Activated T-cell treated with anti-CD3 and anti-CD28 coated beads, Interleukin-2, amount 50 U/mL, for 72 hours (primary cell): Measurements from ENCODE around the gene SERINC2. TPM values are rescaled to one million over a fixed set of nuclear protein-coding genes. Genes with fewer than 3 reads are reported as not detected.

Source experiments
- ATAC-seq, 2 donors: fragments of 150-1000 bp; cut with Tn5 transposase; replicated peaks in 1 of 2; 2 replicates each; pipeline ENCODE4 v1.10.0; 2021; ENCODE audit warnings: moderate library complexity in 2 of 2, mild to moderate bottlenecking in 1 of 2
- DNase-seq, 2 donors: peaks; one replicate each; pipeline ENCODE4 v3.0.0; 2021 to 2022; ENCODE audit warnings: mixed read lengths in 1 of 2
- H3K27ac Mint-ChIP-seq: one replicate; pipeline ENCODE4 v1.8.0; 2022; ENCODE audit warnings: mild to moderate bottlenecking, moderate library complexity, mixed read lengths
- H3K27me3 Mint-ChIP-seq: one replicate; pipeline ENCODE4 v1.8.0; 2022; ENCODE audit warnings: low read depth, mixed read lengths
- H3K36me3 Mint-ChIP-seq, 2 donors: one replicate each; pipeline ENCODE4 v1.8.0; 2022; ENCODE audit warnings: mixed read lengths in 2 of 2, mild to moderate bottlenecking in 1 of 2; ENCODE audit not compliant: insufficient read depth in 2 of 2
- H3K4me1 Mint-ChIP-seq: one replicate; pipeline ENCODE4 v1.8.0; 2022; ENCODE audit warnings: low read depth, mixed read lengths
- H3K4me3 Mint-ChIP-seq, 2 donors: one replicate each; pipeline ENCODE4 v1.8.0; 2022; ENCODE audit warnings: mild to moderate bottlenecking in 2 of 2, mixed read lengths in 2 of 2, moderate library complexity in 2 of 2
- H3K9me3 Mint-ChIP-seq, 2 donors: one replicate each; pipeline ENCODE4 v1.8.0; 2022; ENCODE audit warnings: mixed read lengths in 2 of 2
- total RNA-seq, 2 donors: library from RNA; stranded (reverse); gene quantifications; one replicate each; pipeline ENCODE4 v1.2.3, GENCODE V29; 2022

The SERINC2 gene
- total RNA-seq, 2 donors from 2014 or later, result 0.23 to 0.31 TPM

DNA sequence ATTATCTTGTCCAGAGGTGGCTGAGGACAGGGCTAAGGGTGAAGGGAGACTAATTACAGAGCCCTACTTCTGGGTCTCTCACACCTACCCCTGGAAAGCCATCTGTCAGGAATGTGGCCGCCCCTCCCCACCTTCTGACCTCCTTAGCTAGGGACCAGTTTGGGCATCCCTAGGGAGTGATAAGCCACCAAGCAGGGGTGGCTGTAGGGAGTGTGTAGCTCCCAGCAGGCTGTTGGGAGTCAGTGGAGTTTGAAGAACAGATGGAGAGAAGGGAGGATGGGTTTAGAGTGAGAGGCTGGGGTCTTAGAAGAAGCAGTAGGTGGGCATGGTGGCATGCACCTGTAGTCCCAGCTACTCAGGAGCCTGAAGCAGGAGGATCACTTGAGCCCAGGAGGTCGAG, 808 bp upstream of the SERINC2 start:
- H3K27ac Mint-ChIP-seq, result no peak overlapping the region
- peak overlapping the region; percentile 62 to 67 for H3K4me3 Mint-ChIP-seq
- H3K9me3 Mint-ChIP-seq, result no peaks in the 10 kb centered on the region
- peaks cover 0 to 2% of the 10 kb centered on the region in 2 donors for H3K36me3 Mint-ChIP-seq
- H3K27me3 Mint-ChIP-seq, result peaks cover 71% of the 10 kb centered on the region
- DNase-seq, result no peak
- no peak for ATAC-seq
- H3K4me1 Mint-ChIP-seq, result peaks cover 7% of the 10 kb centered on the region

DNA sequence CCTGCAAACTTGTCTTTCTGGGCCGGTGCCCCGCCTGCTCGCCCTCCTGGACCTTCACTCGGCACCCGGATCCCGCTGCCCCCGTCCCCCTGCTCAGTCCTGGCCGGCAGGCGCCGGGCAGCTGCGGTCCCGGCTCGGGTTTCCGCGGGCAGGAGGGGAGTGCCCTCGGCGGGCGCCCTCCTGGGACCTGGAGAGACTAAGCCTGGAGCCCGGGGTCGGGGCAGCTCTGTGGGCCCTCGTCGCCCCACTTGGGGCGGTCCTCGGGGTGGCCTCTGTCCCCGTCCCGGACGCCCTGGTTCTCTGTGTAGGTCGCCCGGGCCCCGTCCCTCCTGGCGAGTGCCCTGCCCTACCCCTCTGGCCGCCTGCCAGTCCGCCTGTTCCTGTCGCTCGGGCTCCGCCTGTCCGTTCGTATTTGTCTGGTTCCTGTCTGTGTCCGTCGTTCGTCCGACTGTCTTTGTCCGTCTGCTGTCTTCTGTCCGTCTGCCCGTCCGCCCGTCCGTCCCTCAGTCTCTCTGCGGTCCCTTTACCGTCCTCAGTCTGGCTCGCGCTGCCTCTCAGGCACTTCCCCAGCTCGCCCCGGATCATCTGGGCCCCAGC, 490 bp downstream of the SERINC2 start:
- Mint-ChIP-seq H3K4me3 (peak overlapping the region; percentile 86 to 93), H3K4me1 (peaks cover 7% of the 10 kb centered on the region), H3K27me3 (peaks cover 74% of the 10 kb centered on the region), H3K9me3 (no peaks in the 10 kb centered on the region), H3K27ac (no peak overlapping the region), H3K36me3 (peaks cover 0 to 2% of the 10 kb centered on the region in 2 donors)
- peak; percentile 56 to 66 for ATAC-seq
- peak; percentile 36 to 47 for DNase-seq

- no peaks in the 10 kb centered on the region for H3K9me3 Mint-ChIP-seq
- no peak overlapping the region for H3K4me3 Mint-ChIP-seq
- H3K27me3 Mint-ChIP-seq, result peaks cover 68% of the 10 kb centered on the region
- peaks cover 0 to 2% of the 10 kb centered on the region in 2 donors for H3K36me3 Mint-ChIP-seq
- ATAC-seq, result no peak
- H3K4me1 Mint-ChIP-seq, result peaks cover 7% of the 10 kb centered on the region
- H3K27ac Mint-ChIP-seq, result no peak overlapping the region
- no peak for DNase-seq
Observed at GRCh38 chr1:31414980-31415370, 2.0 kb downstream of the SERINC2 start.

DNA sequence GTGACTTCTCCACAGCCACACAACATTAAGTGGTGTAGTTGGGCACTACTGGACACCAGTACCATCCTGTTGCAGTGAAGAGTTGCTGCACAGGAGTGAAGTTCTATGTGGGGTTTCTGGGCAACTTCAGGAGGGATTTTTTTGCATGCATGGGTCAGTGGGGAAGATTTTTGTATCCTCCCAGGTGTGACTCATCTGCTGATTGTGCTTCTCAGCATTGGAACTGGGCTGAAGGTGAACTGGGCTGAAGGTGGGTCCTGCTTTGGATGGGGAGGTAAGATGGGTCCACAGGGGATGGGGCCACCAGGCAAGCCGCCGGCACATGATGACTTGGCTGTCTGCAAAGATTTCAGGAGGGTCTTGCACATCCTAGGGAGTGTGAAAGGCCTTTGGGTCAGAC, 2.6 kb downstream of the SERINC2 start:
- Mint-ChIP-seq H3K27me3 (peaks cover 64% of the 10 kb centered on the region), H3K36me3 (peaks cover 0 to 2% of the 10 kb centered on the region in 2 donors), H3K4me3 (no peak overlapping the region), H3K27ac (no peak overlapping the region), H3K9me3 (no peaks in the 10 kb centered on the region), H3K4me1 (peaks cover 7% of the 10 kb centered on the region)
- ATAC-seq (no peak), DNase-seq (no peak)

GRCh38 chr1:31416101-31416736, 3.2 kb downstream of the SERINC2 start:
- Mint-ChIP-seq H3K27me3 (peaks cover 59% of the 10 kb centered on the region), H3K36me3 (peaks cover 0 to 2% of the 10 kb centered on the region in 2 donors), H3K4me3 (no peak overlapping the region), H3K9me3 (no peaks in the 10 kb centered on the region), H3K27ac (no peak overlapping the region), H3K4me1 (peaks cover 7% of the 10 kb centered on the region)
- DNase-seq (no peak), ATAC-seq (no peak)

GRCh38 chr1:31417148-31417547, 4.1 kb downstream of the SERINC2 start:
- Mint-ChIP-seq H3K4me3 (no peak overlapping the region), H3K27ac (no peak overlapping the region), H3K4me1 (peaks cover 7% of the 10 kb centered on the region), H3K36me3 (peaks cover 0 to 2% of the 10 kb centered on the region in 2 donors), H3K9me3 (no peaks in the 10 kb centered on the region), H3K27me3 (peaks cover 50% of the 10 kb centered on the region)
- ATAC-seq (no peak), DNase-seq (no peak)

DNA sequence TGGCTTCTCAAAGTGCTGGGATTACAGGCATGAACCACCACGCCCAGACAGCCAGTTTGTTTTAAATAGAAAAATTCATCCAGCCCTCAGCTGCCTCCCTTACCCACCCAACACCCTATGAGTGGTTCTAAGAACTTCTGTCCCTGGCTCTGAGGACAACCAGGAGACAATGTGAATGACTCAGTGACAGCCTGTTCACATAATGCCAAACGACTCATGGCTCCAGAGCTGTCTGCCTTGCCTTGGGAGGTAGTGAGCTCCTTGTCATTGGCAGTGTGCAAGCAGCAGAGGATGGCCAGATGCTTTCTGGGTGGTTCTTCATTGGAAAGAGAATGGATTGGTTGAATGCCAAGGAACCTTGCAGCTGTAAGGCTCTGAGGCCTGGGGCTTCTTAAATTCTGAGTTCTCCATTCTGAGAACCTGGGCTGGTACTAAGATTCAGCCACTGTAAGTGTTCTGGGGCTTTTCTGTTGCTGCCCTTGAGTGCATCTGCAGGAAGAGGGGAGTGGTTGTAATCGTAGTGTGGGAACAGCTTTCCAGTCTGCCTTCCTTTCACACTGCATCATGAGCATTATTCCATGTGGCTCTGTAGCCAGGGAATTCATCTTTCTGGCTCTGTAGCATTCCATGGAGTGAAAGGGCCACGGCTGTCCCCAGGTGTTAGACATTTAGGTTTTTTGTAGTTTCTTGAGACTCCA, 5.8 kb downstream of the SERINC2 start:
- H3K27ac Mint-ChIP-seq, result no peak overlapping the region
- peaks cover 12% of the 10 kb centered on the region for H3K4me1 Mint-ChIP-seq
- no peak overlapping the region for H3K4me3 Mint-ChIP-seq
- no peak for DNase-seq
- H3K9me3 Mint-ChIP-seq, result no peaks in the 10 kb centered on the region
- no peak for ATAC-seq
- H3K36me3 Mint-ChIP-seq, result peaks cover 0 to under 1% of the 10 kb centered on the region in 2 donors
- H3K27me3 Mint-ChIP-seq, result peaks cover 50% of the 10 kb centered on the region

DNA sequence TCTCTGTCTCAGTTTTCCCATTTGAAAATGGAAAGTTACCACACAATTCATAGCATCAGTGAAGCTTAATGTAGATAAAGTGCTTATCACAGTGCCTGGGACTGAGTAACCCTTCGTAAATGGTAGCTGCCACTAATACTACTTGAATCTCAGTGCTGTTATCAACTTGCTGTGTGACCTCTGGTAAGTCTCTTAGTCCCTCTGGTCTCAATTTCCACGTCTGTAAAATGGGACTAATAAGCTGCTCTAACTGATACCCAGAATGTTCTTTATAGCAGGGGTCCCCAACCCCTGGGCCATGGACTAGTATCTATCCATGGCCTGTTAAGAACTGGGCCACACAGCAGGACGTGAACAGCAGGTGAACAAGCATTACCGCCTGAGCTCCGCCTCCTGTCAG, 7.7 kb downstream of the SERINC2 start:
- no peak for ATAC-seq
- DNase-seq, result no peak
- H3K27ac Mint-ChIP-seq, result no peak overlapping the region
- no peaks in the 10 kb centered on the region for H3K36me3 Mint-ChIP-seq
- peaks cover 41% of the 10 kb centered on the region for H3K27me3 Mint-ChIP-seq
- peaks cover 8% of the 10 kb centered on the region for H3K4me1 Mint-ChIP-seq
- H3K4me3 Mint-ChIP-seq, result no peak overlapping the region
- no peaks in the 10 kb centered on the region for H3K9me3 Mint-ChIP-seq

DNA sequence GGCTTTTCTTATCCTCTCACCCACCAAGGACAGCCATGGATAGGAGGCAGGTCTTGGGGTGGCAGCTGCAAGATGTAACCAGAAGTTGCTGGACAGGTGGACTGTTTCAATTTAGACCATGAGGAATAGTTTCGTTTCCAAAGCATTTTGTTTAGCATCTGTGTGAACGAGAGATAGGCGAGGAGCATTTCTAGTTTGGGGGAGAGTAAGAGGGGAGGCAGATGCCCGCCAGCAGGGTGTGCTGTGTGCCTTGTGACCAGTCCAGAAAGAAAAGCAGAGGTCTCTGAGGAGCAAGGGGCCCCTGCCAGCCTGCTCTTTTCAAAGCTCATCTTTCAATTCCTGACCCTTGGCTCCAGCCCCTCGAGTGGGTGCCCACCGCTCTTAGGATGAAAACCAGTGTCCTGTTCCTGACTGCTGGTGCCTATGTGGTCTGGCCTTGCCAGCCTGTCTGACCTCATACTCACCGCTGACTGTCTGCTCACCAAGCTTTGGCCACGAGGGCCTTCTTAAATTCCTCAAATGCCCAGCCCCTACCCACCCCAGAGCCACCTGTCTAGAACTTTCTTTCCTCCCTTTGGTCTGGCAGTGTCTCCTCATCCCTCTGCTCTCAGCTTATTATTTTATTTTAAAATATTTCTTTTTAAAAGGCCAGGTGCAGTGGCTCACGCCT, 8.5 kb downstream of the SERINC2 start:
- ATAC-seq (no peak), DNase-seq (no peak)
- no peaks in the 10 kb centered on the region for H3K9me3 Mint-ChIP-seq
- peaks cover 33% of the 10 kb centered on the region for H3K27me3 Mint-ChIP-seq
- H3K4me3 Mint-ChIP-seq, result no peak overlapping the region
- peaks cover 8% of the 10 kb centered on the region for H3K4me1 Mint-ChIP-seq
- H3K36me3 Mint-ChIP-seq, result no peaks in the 10 kb centered on the region
- no peak overlapping the region for H3K27ac Mint-ChIP-seq

GRCh38 chr1:31422505-31423319, 9.7 kb downstream of the SERINC2 start:
- Mint-ChIP-seq H3K27me3 (peaks cover 22% of the 10 kb centered on the region), H3K9me3 (no peaks in the 10 kb centered on the region), H3K4me3 (no peak overlapping the region), H3K4me1 (peaks cover 8% of the 10 kb centered on the region), H3K27ac (no peak overlapping the region), H3K36me3 (no peaks in the 10 kb centered on the region)
- DNase-seq (peak; percentile 78 to 80), ATAC-seq (peak; percentile 98 to 99)

DNA sequence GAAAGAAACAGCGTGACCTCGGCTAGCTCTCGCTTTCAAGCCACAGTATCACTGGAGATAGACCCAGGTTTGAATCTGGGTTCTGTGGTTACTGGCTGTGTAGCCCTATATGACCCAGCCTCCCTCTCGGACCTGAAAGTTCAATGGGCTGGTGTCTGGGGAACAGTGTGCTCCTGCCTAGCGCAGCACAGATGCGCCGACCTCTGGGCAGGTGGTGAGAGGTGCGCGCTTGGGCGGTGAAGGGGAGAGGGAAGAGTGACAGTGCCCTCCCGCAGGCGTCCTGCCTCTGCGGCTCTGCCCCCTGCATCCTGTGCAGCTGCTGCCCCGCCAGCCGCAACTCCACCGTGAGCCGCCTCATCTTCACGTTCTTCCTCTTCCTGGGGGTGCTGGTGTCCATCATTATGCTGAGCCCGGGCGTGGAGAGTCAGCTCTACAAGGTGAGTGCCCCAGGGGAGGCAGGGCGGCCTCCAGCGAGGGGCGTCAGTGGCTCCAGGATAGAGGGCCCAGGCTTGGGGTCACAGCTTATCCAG, 10.5 kb downstream of the SERINC2 start:
- H3K9me3 Mint-ChIP-seq, result no peaks in the 10 kb centered on the region
- ATAC-seq, result no peak
- DNase-seq, result no peak
- H3K36me3 Mint-ChIP-seq, result no peaks in the 10 kb centered on the region
- peaks cover 20% of the 10 kb centered on the region for H3K27me3 Mint-ChIP-seq
- H3K4me1 Mint-ChIP-seq, result peaks cover 8% of the 10 kb centered on the region
- H3K4me3 Mint-ChIP-seq, result no peak overlapping the region
- no peak overlapping the region for H3K27ac Mint-ChIP-seq

DNA sequence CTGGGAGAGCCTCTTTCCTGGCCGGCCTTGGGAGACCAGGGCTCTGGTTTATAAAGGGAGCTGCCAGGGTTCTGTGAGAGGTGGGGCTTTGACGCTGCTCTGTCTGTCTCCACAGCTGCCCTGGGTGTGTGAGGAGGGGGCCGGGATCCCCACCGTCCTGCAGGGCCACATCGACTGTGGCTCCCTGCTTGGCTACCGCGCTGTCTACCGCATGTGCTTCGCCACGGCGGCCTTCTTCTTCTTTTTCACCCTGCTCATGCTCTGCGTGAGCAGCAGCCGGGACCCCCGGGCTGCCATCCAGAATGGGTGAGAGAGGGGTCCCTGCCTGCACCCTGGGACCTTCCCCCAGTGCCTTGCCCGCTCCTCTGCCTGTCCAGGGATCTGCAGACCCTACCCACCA, 11.6 kb downstream of the SERINC2 start:
- H3K27ac Mint-ChIP-seq, result no peak overlapping the region
- no peaks in the 10 kb centered on the region for H3K9me3 Mint-ChIP-seq
- no peak for ATAC-seq
- peaks cover 8% of the 10 kb centered on the region for H3K4me1 Mint-ChIP-seq
- no peak for DNase-seq
- H3K4me3 Mint-ChIP-seq, result no peak overlapping the region
- peaks cover 20% of the 10 kb centered on the region for H3K27me3 Mint-ChIP-seq
- no peaks in the 10 kb centered on the region for H3K36me3 Mint-ChIP-seq
